GM21528 (cell line): ENCODE measurements around the gene MICAL3.
A peak's percentile ranks its signal among the peaks of the same experiment; 100 is the strongest.

Source experiments
- ATAC-seq: cut with Tn5 transposase; IDR thresholded peaks from one replicate; pipeline ENCODE4 v1.9.1; 2021; ENCODE audit warnings: mild to moderate bottlenecking, moderate library complexity; ENCODE audit not compliant: unreplicated experiment, low FRiP score

Gene MICAL3

DNA sequence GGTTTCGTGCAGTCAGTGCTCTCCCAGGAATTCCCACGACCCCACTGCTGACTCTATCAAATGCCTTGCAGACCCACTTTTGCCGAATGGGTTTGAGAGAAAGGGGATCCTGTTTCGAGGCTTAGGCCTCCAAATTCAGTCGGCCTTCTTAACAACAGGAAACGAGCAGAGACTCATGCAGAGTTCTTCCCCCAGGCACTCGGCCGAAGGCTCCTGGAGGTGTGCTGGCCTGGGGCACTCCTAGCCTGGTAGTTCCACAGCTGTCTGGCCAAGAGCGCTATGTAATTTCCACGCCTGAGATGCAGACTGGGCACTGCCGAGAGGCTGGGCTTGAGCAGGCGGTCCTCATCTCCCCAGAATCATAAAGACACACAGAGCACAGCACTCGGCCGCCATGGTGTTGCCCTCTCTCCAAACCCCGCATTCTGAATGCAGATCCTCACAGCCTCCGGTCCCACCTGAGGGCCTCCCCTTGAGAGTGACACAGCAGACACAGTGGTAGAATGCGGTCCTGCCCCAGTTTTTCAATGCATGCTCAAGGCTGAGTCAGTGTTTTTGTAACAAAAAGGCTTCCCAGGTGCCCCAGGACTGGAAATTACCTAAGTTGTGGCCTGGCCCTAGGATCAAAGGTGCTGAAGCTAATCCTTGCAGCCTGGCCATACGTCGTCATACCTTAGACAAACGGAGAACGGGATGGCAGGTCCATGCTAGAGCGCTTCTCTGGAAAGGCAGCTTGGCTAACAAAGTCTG, 219.9 kb downstream of the MICAL3 start:
- no peak for ATAC-seq

DNA sequence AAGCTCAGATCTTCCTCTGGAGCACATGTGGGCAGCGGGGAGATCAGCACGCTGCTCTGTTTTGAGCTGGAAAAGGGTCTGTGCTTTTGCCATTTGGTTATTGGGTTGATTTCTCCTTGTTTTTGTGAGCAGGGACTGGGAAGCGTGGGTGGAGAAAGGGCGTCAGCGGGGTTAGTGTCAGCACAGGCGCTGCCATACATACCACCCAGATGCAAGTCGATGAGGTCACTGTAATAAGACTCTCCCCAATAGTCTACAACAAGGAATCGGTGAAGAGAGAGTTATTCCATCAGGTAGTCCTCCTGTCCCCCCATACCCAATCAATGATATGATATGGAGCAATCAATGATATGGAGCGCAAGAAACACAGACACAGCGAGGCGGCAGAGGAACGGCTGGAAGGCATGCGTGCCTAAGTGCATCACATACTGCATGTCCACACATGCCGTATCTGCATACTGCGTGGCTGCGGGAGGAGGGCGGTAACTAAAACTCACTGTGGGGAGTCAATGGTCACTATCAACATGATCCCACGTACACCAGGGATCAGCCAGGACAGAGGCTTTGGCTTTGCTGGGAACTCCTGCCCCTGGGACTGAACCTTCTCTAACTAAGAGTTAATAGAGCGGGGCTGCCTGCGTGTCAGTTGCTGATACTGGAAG, 220.6 kb downstream of the MICAL3 start:
- no peak for ATAC-seq

DNA sequence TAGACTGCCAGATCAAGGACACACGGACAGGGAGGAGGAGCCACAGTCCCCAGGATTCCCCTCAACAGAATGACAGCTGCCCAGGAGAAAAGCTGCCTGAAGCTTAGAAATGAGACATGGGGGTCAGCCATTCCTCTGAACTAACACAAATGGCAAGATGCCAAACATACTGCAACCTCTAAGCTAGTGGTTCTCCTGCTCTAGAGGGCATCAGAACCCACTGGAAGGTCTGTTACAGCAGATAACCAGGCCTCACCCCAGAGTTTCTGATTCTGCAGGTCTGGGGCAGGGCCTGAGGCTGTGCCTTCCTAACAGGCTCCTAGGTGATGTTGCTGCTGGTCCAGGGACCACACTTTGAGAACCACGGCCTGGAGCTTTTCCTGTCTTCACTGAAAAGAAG, 221.5 kb downstream of the MICAL3 start:
- no peak for ATAC-seq

DNA sequence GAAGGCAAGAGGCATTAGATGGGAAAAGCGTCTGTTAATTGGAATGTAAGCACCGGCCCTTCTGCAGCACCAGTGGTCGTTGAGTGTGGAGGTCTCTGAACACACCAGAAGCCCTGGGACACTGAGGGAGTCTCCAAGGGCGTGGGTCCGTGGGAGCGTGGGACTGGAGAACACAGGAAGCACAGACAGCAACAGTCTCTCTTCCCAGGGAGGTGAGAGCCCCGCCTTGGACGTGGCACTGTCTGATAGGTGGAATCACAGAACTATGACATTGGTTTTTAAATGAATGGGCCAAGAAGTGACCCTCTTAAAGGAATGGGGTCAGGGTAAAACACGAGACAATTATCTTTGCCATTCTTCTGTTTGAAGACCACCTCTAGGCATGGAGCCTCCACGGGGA, 221.9 kb downstream of the MICAL3 start:
- ATAC-seq, result no peak

DNA sequence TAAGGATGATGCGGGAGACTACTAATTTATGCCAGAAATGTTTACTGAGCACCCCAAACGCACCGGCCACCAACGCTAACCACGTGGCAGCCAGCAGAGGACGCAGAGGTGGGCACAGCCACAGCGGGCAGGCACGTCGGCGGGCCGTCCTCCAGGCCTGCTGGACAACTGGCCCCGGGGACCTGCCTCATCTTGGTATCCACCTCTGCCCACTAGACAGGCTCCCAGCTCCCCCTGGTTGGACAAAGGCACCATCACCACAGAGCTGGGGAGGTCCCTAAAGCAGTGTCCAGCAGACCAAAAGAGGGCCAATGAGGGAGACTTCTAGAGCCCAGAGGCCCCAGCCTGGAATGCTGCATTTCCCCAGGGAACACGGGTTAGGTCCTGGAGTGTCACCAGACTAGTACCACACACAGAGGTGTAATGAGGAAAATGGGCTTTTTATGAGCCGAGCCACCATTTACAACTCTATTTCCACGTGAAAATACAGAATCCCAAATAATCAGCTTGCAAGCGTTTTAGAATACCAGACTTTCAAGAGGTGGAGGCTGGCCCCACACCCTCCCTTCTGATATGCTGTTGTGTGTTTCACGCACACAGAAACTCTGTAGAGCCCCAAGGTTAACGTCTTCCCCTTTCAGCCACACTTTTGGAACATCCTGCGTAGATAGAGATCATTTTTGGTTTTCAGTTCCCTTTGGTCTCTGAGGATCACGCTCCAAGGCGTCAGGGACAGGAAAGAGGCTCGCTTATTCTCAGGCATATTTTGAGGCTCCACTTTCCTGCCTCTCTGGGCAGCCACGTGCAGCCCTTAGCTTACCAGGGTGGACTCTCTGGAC, 226.4 kb downstream of the MICAL3 start:
- peak; percentile 49 for ATAC-seq

DNA sequence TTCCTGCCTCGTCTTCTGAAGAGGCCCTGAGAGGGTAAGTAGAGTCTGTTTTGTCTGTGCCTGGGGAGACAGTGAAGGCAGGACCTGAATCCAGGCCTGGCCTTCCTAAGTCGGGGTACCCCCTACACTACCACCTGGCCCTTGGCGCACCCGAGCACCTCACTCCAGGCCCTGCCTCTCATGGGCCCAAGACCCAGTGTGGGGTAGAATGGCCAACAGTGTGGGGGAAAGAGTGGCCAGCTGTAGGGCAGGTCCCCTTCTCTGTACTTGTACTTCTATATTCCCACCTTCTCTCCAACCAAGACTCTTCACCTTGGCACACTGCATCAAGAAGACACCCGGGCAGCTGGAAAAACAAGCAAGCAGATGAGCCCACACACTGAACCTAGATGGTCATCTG, 227.7 kb downstream of the MICAL3 start:
- ATAC-seq, result no peak

DNA sequence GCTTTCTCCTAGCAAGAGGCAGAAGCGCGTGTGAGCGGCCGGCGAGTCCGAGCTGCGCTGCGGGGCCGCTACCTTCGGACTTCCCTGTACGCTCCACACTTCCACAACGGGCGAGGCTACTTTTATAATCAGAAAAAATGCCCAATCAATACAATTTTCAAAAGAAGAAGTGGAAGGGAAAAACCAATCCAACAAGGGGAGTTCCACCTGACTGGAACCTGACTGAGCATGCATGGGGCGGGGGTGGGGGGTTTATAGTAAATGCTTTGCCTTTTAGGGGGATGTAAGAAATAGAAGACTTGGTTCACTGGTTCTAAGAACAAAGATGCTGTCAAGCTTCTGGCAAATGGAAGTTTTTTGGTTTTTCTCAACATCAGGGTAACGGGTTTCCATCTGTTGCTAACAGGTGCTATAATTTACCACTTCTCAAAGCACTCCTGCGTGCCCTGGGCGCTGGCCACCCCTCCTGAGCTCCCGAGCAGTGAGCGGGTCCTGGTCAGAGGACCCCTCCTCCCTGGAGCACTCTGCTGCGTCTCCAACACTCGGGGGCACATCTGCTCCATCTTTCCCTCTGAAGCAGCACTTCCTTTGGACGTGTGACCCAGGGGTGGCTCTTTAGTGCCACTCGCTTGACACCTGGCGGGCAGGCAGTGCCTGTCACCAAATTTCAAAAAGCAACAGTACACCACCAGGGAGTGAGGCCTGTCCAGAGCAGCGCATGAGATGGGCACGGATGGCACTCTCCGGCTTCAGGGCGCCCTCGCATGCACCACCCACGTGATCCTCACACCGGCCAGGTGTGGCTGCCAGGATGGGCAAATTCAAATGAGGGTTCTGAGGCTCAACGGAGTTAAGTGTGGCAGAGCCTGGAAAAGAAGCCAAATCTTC, 228.5 kb downstream of the MICAL3 start:
- no peak for ATAC-seq

DNA sequence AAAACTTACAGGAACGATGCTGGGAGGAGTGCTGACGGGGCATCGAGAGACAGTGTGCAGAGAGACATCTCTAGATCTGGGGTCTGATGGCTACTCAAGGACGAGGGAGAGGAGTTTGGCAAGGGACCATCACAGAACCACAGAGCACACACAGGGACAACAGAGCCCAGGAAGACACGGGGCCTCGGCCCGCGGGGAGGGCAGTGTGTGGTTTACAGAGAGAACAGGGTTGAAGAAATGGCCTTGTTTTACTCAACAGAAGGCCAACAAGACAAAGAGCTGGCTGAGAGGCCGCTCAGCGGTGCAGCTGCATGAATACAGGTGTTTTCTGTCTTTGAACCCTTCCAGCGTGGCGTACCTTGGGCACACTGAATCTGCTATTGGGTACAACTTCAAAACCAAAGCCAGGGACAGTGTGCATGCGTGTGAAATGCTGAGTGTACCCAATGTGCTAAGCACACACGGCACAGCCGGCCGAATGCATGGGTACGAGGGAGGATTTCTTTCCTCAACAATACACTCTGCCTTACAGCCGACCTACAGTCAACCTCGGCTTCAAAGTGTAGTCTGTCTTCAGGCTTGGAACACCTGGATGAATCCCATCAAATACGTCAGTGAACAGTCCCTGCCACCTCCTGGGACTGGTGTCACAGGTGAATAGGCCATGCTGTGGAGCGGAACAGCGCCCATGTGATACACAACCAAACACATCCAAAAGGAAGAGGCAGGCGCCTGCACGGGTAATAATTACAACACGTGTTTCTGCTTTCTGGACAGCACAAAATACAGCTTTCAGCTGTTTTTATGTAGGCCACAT, 229.4 kb downstream of the MICAL3 start:
- ATAC-seq, result no peak

DNA sequence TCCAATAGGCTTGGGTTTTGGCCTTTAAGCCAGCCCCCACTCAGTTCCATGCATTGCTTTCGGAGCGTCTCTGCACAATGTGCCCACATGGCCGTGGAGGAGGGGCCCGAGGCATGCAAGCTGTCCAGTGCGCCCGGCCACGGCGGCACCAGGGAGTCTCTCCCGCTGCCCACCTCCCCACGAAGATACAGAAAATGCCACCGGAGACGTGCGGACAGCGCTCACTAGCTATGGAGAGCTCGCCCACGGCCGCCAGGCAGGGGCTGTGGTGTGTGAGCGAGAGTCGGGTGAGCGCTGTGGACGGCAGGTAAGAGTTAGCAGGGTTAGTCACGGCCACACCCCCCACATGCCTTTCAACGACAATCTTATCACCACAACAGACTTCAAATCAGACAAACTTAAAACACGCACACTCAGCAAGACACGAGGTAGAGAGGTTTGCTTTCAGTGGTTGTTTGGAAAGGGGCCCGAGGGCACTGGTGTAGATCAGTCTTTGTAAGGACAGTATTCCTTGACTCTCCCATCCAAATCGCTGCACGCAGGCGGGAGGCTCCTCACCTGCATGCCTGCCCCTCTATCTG, 231.4 kb downstream of the MICAL3 start:
- no peak for ATAC-seq

DNA sequence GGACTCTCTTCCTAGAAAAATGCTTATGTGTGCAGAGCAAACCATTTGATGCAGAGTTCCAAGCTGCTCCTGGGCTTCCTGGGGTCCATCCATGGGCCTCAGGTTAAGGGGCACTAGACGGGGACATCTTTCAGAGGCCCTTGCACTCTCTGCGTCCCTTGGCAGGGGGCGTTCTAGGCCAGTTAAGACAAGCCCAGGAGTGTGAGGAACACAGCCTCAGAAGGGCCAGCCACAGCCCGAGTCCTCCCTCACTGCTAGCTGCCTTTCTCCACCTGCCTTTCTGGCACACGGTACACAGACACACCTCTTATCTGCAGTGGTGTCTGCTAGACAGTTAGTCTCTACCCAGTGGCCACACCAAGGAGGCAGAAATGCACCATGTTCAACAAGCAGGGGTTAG, 232.1 kb downstream of the MICAL3 start:
- no peak for ATAC-seq

DNA sequence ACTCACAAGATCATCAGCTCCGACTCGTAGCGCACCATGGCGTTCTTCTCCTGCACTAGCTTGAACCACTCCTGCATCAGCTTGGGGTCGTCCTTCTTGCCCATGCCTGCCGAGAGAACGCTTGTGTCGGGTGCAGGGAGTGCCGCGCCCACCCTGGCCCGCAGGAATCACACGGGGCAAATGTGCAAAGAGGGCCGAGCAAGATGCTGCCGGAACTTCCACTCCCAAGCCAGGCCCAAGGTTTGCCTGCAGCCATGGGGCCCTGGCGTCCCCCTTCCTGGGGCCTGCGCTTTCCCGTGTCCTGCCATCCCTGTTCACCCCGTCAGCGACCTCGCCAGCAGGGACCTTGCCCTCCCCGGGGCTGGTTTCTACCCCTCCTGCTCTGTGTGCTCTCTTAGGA, 233.2 kb downstream of the MICAL3 start:
- no peak for ATAC-seq

DNA sequence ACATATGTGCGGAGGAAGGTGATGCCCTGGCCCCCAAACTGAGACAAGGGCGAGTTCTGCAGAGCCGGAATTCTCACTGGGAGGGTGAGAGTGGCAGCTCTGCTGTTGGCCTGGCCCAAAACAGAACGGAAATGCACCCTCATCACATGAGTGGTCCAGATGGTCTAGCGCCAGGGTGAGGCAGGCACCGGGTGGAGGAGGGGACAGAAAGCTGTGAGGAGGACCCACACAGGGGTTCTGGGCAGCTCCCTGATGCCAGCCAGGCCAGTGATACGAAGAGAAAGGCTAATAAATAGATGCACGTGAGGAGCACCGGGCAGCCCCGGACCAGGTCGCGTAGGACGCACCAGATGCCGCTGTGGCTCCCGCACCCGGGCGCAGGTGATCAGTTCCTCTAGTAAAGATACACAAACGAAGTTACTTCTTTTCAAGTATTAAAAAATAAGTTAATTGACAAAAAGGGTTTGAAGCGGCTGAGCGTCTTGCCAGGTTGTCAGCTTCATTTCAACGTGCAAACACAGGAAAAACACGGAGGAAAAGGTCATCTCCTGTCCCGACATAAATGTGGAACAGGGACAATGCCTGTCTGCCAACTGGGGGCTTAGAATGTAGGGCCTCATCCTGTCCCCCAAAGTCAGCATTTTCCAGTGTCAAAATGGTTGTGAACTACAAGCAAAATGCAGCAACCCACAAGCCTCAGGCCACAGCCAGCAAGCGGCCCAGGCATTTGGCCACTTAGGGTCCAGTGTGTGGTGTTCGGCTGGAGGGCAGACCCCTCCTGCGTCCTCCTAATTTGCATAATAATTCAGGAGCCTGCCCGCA, 234.8 kb downstream of the MICAL3 start:
- no peak for ATAC-seq

DNA sequence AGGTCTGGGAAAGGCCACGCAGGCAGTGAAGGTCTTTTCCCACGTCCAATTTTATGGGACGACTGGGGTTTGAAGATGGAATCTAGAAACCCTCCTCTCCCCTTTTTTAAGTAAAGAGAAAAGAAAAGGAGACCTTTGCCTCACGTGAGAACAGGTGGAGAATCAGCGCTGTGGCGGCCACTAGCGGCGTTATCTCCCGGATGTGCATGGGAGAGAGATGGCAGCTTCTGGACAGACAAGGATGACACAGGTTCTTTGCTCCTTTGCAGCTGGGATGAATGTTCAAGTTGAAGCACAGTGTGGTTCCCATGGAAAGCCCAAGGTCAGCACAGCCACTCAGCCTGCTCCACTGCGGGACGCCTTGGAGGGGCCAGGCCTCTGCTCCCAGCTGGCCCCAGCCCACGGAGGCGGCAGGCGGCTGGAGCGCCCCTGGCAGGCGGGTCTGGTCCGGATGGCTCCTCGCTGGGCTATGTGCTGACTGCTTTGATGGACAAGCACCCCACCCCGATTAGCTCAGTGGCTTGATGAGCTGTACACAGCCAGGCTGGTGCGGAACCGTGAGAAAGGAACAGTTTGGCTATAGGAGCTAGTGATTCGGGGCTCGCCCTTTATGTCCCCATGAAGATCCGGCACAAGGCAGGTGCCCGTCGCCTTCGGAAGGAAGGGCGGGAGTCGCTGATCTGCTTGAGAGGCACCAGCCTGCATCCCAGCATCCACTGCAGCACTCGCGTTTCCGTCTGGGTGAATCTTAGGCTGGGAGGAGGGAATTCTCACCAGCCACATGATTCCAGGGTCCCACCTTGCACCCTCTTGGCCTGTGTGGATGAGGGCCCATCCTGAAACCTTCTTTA, 235.6 kb downstream of the MICAL3 start:
- no peak for ATAC-seq

DNA sequence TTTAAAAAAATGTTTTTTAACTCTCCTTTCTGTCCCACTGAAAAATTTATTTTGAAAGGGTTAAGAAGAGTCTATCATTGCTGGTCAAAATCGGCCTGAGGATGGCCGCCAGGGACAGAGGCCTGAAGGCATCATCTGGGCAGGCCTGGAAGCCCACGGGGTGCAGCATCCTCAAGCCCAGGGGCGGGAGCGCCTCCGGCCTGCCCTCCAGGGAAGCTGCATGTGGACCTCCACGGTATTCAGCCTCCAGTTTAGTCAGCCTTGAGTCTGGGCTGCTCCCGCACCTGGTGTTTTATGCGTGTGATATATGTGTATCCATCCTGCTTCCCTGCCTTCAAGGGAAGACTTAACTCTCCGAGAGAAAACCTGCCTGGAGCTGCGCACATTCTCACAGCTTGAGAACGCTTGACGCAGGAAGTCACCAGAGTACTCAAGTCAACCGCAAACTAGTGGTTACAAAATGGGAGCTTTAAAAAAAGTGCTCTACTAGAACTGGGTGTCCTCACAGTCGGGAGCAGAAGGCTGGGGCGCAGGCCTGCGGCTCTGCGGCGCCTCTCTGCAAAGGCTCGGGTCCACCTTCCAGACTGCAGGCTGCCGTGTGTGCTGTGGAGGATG, 236.5 kb downstream of the MICAL3 start:
- ATAC-seq, result no peak

DNA sequence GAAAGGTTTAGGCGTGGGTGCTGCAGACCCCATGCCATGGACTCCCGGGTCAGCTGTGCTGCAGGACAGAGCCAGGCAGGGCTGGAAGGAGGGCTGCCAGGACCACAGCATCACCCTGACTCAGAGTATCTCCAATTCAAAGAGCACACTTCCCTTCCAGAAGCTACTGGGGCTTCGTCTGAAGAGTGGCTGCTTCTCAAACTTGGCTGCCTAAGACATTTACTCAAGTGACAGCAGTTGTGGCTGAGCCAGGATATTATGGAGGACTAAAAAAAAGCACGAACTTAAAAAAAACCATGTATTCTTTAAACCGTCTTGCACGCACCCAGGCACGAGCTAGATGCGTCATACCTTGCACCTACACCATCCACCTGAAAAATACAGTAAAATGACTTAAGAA, 237.1 kb downstream of the MICAL3 start:
- no peak for ATAC-seq

DNA sequence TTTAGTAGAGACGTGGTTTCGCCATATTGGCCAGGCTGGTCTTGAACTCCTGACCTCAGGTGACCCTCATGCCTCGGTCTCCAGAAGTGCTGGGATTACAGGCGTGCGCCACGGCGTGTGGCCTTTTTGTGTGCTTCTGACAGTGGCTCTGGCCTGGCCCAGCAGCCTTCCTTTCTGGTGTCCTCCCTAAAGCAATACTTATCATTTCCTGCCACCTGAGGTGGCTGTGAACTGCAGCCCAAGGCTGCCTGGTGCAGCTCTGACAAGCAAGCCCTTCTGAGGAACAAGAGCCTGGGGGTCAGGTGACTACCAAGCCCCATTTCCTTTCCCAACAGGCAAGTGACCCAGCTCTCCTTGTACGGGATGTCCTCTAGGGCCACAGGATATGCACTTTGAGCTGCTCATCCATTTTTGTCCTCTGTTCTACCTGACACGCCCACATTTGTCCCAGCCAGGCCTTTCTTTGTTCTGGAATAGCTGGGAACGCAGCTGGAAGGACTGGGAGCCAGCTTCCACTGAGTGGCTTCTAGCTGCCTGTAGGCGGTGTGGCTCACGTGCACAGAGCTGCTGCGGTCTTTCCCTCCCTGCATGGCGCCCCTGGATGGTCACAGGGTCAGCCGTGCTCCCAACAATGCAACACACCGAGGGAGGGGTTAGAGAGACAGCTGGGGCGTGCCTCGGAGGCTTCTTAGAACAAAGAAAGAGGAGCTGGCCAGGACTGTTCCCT, 237.8 kb downstream of the MICAL3 start:
- ATAC-seq, result no peak
